NCI-H2196 (cell line): ENCODE measurements around the gene SLC2A4RG.

Experiments
- DNase-seq: peaks from one replicate; lab custom pipeline; 2025; ENCODE audit not compliant: unreplicated experiment; lab: John Stamatoyannopoulos, UW

SLC2A4RG gene

DNA sequence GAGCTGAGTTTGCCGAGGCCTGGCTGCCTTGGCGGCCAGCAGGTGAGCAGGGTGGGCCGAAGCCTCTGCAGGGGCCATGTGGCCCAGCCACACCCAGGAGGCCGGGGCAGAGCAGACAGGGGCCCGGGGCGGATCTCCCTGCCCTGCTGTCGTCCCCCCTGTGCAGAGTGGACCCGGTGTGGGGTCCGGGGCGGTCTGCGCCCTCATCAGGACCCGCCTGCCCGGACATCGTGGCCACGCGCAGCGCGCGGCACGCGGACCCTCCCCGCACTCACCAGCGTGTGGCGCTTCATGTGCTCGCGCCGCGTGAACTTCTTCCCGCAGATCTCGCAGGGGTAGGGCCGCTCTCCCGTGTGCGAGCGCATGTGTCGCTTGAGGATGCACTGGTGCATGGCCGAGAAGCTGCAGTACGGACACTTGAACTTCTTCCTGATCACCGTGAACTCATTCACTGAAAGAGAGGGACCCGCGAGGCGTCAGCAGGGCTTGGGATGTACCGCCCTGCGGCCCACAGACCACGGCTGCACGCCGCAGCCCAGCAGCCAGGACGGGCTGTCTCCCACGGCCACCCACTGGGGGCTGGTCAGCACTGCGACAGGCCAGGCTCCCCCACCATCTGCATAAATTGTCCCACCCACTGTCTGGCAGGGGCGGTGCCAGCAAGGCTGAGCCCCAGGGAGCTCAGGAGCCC, 13.0 kb downstream of the SLC2A4RG start:
- DNase-seq: no peak

DNA sequence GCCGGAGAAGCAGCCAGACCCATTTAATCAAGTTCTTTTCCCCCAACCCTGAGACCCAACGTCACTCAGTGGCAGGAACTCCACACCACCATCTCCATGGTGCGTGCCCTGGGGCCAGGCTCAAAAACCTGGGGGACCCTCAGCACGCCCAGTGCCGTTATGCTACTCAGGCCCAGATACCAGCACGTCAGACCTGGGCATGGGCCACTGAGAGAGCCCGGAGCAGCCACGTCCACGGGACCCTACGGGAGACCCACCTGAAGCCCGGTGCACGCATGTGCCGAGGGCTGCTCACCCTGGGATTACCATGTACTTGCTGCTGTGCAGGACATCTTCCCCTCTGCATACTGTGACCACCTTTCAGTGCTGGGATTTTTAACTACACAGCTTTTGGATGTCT, 13.8 kb downstream of the SLC2A4RG start:
- no peak for DNase-seq

GRCh38 chr20:63754008-63754407, 14.4 kb downstream of the SLC2A4RG start:
- no peak for DNase-seq

GRCh38 chr20:63755933-63756647, 16.5 kb downstream of the SLC2A4RG start:
- DNase-seq: no peak

DNA sequence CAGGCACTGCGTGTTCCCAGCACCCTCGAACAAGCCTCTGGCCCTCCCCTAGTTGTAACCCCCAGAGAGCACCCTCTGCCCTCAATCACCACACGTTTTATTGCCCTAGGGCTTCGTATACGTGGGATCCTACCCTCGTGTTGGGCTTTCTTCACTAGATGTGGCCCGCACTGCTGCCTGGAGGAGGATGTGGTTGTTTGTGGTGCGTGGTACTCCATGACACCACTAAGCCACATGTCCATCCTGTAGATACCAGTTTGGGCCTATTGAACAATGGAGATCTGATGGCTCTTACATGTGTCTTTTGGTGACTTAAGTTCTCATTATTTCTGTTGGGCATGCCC, 17.0 kb downstream of the SLC2A4RG start:
- no peak for DNase-seq

DNA sequence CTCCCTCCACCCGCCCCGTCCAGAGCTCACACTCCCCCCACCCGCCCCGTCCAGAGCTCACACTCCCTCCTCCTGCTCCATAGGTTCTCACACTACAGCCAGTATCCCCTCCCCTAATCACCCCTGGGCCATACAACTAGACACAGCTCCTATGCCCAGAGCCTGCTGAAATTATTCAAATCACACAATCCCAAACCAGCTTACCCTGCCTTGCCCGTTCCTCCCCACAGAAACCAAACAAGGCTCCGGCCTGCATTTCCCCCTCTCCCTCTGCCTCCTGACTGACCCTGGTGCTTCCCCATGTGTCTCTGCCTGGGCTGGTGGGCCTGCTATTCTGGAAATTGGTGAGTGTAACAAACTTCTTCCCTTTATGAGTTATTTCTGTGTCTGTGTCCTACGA, 18.6 kb downstream of the SLC2A4RG start:
- DNase-seq: no peak

- no peak for DNase-seq
These were observed 19.9 kb downstream of the SLC2A4RG start for GRCh38 chr20:63759377-63759901.

DNA sequence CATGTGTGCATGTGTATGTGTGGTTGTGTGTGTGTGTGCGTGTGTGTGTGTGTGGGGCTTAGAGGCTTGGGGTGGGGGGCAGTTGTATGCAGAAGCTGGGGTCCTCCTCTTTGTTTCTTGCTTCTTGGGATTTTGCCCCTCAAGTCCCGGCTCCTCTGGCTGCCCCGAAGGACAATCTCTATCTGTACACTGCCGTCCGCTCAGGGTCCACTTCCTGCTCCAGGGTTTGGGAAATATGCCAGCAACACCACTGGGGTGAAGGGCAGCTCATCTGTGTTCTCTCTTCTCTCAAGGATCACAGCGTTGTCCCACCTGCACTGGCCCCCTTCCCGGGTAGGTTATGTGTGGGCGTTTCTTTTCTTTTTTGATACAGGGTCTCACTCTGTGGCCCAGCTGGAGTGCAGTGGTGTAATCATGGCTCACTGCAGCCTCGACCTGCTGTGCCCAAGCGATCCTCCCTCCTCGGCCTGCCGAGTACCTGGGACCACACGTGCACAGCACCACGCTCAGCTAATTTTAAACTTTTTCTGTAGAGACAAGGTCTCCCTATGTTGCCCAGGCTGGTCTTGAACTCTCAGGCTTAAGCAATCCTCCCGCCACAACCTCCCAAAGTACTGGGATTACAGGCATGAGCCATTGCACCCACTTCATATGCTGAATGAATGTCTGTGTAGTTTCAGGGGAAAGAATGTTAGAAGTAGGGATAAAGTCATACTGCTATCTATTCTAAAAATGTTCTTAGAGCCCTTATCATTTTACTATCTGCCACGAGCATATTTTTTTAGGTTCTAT, 25.7 kb downstream of the SLC2A4RG start:
- no peak for DNase-seq

DNA sequence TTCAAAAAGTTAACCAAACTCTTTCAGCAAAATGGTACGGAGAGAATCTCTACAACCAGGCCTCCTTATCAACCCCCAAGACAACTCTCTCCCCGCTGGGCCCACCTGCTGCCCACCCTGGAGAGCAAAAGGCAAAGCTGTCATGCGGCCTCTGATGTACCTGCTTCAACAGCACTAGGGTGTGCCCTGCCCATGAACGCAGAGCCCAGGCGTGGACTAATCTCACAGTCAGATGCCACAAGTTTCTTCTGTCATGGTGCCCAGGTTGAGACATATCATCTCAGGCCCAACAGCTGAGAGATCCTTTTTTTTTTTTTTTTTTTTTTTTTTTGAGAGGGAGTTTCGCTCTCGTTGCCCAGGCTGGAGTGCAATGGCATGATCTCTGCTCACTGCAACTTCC, 26.3 kb downstream of the SLC2A4RG start:
- no peak for DNase-seq

- no peak for DNase-seq
These were observed 27.3 kb downstream of the SLC2A4RG start for GRCh38 chr20:63766695-63767426.

DNA sequence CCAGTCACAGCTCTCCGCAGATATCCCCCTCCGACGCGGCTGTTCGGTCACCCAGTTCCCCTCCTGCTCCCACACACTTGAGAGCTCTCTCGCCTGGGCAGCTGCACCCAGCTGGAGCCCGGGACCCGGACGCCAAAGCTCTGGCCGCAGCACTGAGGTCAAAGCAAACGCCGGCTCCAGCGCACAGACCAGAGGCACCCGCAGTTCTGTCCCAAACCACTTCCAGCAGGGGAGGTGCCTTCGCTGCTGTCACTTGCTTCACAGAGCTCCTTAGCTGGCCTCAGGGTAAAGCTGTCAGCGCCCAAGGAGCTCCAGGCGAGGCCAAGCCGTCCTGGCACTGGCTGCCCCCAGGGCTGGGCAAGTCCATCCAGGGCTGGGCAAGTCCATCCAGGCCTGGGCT, 27.9 kb downstream of the SLC2A4RG start:
- DNase-seq: no peak

DNA sequence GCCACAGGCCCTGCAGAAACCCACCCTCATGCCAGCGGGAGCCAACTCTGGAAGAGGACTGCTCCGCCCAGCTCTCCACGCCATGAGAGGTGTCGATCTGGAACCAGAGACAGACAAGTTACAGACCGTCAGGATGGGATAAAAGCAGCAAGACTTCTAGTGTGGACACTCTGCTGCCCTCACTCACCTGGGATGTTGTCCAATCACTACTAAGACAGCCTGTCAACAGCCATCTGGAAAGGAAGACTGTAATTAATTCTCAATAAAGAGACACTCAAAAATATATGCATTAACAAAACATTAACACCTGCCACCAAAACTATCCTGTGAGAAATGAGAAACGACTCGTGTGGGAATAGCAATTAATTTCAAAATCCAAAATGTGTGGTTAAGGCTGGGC, 28.3 kb downstream of the SLC2A4RG start:
- DNase-seq: no peak

- no peak for DNase-seq
These were observed 29.3 kb downstream of the SLC2A4RG start for GRCh38 chr20:63768591-63769515.

- no peak for DNase-seq
These were observed 30.4 kb downstream of the SLC2A4RG start for GRCh38 chr20:63769891-63770474.

DNA sequence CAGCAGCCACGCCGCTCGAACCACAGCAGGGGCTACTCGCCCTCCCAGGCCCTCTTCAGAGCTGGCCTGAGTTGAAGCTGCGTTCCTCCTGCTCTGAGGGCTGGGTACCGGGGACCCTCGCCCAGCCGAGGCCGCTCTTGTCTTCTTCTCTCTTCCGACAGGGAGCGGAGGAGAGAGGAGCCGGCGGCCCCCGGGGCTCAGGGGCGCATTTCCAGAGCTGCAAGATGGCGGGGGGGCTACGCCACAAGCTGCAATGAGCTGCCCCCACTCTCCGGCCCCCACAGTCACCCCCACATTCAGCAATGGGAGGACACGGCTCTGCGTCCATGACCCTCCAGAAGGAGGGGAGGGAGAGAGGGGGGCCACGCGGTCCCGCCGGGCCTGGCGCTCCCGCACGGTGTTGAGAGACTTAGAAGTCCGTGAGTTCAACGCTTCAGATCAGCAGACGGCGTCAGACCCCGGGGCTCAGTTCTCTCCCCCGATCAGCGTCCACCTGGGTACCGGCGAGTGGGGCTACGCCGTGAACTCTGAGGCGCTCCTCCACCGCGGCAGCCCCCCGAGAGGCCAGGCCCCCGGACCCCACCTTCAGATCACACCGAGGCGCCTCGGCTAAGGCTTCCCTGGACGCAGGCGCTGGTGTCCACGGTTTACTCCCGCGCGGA, 31.6 kb downstream of the SLC2A4RG start:
- DNase-seq: no peak

- DNase-seq: no peak
These were observed 33.4 kb downstream of the SLC2A4RG start for GRCh38 chr20:63772781-63773518.

- no peak for DNase-seq
These were observed 34.1 kb downstream of the SLC2A4RG start for GRCh38 chr20:63773571-63774241.

GRCh38 chr20:63774306-63774705, 34.7 kb downstream of the SLC2A4RG start:
- DNase-seq: no peak
